Natural killer cell (primary cell): ENCODE measurements around the gene PCDHGA10. TPM values are rescaled to one million over a fixed set of nuclear protein-coding genes. Genes with fewer than 3 reads are reported as not detected.
"Not testable (repeated sequence)": the region's sequence is repeated elsewhere in the genome, so short reads cannot be mapped to it uniquely, and the experiment has no call there.

Source experiments
- ATAC-seq, 3 donors: fragments of 150-1000 bp in 2 of 3; fragments of 200-7000 bp in 1 of 3; cut with Tn5 transposase; 1 replicate in 1 of 3; 2 replicates in 2 of 3; pipeline ENCODE4 v1.10.0; 2021; ENCODE audit warnings: mild to moderate bottlenecking in 2 of 3, moderate library complexity in 2 of 3
- DNase-seq, 2 donors: peaks; one replicate each; pipeline versions ENCODE4 v3.0.0 to v3.0.0-alpha.2; 2013 to 2021; ENCODE audit warnings: mixed read lengths in 1 of 2
- H3K27ac ChIP-seq: one replicate; pipeline ENCODE4 v1.5.1; 2013; ENCODE audit warnings: mild to moderate bottlenecking, low read length
- H3K27me3 ChIP-seq: one replicate; pipeline ENCODE4 v1.6.1; 2013; ENCODE audit warnings: low read length; ENCODE audit not compliant: control insufficient read depth, insufficient read depth
- H3K36me3 ChIP-seq: one replicate; pipeline ENCODE4 v1.6.1; 2013; ENCODE audit warnings: low read length; ENCODE audit not compliant: control insufficient read depth, insufficient read depth
- H3K4me1 ChIP-seq: one replicate; pipeline ENCODE4 v1.6.1; 2013; ENCODE audit warnings: low read length; ENCODE audit not compliant: control insufficient read depth, insufficient read depth
- H3K4me3 ChIP-seq: one replicate; pipeline ENCODE4 v1.5.1; 2013; ENCODE audit warnings: low read length
- H3K9me3 ChIP-seq: one replicate; pipeline ENCODE4 v1.6.1; 2013; ENCODE audit warnings: low read length; ENCODE audit not compliant: control insufficient read depth, insufficient read depth
- H3K27ac Mint-ChIP-seq, 2 donors: one replicate each; pipeline ENCODE4 v1.8.0; 2022; ENCODE audit warnings: mild to moderate bottlenecking in 2 of 2, mixed read lengths in 2 of 2, moderate library complexity in 1 of 2
- H3K27me3 Mint-ChIP-seq, 2 donors: one replicate each; pipeline ENCODE4 v1.8.0; 2022; ENCODE audit warnings: low read depth in 2 of 2, mixed read lengths in 2 of 2
- H3K36me3 Mint-ChIP-seq: one replicate; pipeline ENCODE4 v1.8.0; 2022; ENCODE audit warnings: mixed read lengths
- H3K4me1 Mint-ChIP-seq, 2 donors: one replicate each; pipeline ENCODE4 v1.8.0; 2022; ENCODE audit warnings: mixed read lengths in 2 of 2
- H3K4me3 Mint-ChIP-seq: one replicate; pipeline ENCODE4 v1.8.0; 2022; ENCODE audit warnings: mild to moderate bottlenecking, moderate library complexity, mixed read lengths
- H3K9me3 Mint-ChIP-seq, 2 donors: one replicate each; pipeline ENCODE4 v1.8.0; 2022; ENCODE audit warnings: mixed read lengths in 2 of 2
- WGBS: methylation state at CpG from one replicate; pipeline ENCODE4 v1.1.7; 2013; ENCODE audit warnings: missing lambda C conversion rate; ENCODE audit not compliant: insufficient coverage; 5-methylcytosine and 5-hydroxymethylcytosine counted together
- intact Hi-C: fragments of 100-400 bp; cut with micrococcal nuclease; formaldehyde crosslinking; loops from one replicate; pipeline ENCODE4 v1.14.2; 2022
- total RNA-seq, 4 donors: library from RNA; stranded (reverse); fragments of 120-200 nt in 1 of 4; gene quantifications; one replicate each; pipeline versions ENCODE4 v1.2.3 to v1.2.4, GENCODE V29; 2013 to 2022
- TF ChIP-seq, protein P1 (sequence below): fragments of 200-600 bp; IDR thresholded peaks from one replicate; pipeline ENCODE4 v1.8.0; 2022; ENCODE audit warnings: antibody characterized with exemption

Gene PCDHGA10
- total RNA-seq, 3 donors from 2014 or later (not counting 1 experiment from before 2014, with no cell fraction given) = 0.61 to 2.6 (median 2.1) TPM

DNA sequence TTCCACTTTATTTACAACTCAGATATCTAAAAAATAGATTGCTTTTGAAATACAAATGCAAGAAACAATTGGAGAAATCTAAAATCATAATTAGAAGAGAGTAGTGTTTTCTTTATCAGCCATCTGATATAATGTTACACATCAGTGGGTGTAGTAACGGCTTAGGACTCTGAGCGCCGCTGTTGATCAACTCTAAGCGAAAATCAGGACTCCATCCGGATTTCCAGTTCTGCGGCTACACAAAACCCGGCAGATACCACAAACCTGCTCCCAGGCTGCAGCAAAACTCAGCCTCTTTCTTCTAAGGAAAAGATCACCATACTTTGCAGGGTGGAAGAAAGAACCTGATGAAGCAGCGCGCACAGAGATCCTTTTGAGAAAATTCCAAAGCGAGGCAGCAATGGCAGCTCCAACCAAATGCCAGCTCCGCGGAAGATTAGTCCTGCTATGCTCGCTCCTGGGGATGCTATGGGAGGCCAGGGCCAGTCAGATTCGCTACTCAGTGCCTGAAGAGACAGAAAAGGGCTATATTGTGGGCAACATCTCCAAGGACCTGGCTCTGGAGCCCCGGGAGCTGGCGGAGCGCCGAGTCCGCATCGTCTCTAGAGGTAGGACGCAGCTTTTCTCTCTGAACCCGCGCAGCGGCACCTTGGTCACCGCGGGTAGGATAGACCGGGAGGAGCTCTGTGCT, 10.1 kb upstream of the PCDHGA10 start, which contains the start of gene PCDHGA9:
Gene PCDHGA9 (plus strand): TSS at position 226 of the 691 bp plus-strand sequence. CDS start 175 bp downstream, at position 401.
- peaks cover 0 to 2% of the 10 kb centered on the region in 2 donors for H3K9me3 Mint-ChIP-seq
- no peak within 1 kb of the TSS for H3K27ac ChIP-seq
- peak within 1 kb of the TSS; percentile 85 for H3K4me3 Mint-ChIP-seq
- no peaks in the 10 kb centered on the region for H3K36me3 Mint-ChIP-seq
- DNase-seq (peak in 1 of 2 donors; percentile 28), ATAC-seq (peak in 2 of 3 donors; percentile 39 to 54)
- intact Hi-C loops = no loop called here
- no peaks in the 10 kb centered on the region for H3K36me3 ChIP-seq
- TF ChIP-seq, protein P1, sequence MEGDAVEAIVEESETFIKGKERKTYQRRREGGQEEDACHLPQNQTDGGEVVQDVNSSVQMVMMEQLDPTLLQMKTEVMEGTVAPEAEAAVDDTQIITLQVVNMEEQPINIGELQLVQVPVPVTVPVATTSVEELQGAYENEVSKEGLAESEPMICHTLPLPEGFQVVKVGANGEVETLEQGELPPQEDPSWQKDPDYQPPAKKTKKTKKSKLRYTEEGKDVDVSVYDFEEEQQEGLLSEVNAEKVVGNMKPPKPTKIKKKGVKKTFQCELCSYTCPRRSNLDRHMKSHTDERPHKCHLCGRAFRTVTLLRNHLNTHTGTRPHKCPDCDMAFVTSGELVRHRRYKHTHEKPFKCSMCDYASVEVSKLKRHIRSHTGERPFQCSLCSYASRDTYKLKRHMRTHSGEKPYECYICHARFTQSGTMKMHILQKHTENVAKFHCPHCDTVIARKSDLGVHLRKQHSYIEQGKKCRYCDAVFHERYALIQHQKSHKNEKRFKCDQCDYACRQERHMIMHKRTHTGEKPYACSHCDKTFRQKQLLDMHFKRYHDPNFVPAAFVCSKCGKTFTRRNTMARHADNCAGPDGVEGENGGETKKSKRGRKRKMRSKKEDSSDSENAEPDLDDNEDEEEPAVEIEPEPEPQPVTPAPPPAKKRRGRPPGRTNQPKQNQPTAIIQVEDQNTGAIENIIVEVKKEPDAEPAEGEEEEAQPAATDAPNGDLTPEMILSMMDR = peak; percentile 42
- peaks cover 27% of the 10 kb centered on the region for H3K9me3 ChIP-seq
- peaks cover 55% of the 10 kb centered on the region for H3K27me3 ChIP-seq
- peaks cover 5% of the 10 kb centered on the region for H3K4me1 ChIP-seq
- H3K27me3 Mint-ChIP-seq = peaks cover 52 to 55% of the 10 kb centered on the region in 2 donors
- 22% methylated on average over 27 of the region's 27 CpGs for WGBS
- peaks cover 10 to 15% of the 10 kb centered on the region in 2 donors for H3K4me1 Mint-ChIP-seq
- no peak within 1 kb of the TSS for H3K27ac Mint-ChIP-seq
- peak within 1 kb of the TSS; percentile 1 for H3K4me3 ChIP-seq

DNA sequence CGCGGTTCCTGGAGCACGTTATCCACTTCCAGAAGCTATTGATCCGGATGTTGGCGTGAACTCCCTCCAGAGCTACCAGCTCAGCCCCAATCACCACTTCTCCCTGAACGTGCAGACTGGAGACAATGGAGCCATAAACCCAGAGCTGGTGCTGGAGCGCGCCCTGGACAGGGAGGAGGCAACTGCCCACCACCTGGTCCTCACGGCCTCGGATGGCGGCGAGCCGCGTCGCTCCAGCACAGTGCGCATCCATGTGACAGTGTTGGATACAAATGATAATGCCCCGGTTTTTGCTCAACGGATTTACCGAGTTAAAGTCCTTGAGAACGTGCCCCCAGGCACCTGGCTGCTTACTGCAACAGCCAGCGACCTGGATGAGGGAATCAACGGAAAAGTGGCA, 9.4 kb upstream of the PCDHGA10 start:
- intact Hi-C loops = no loop called here
- no peak overlapping the region for H3K27ac ChIP-seq
- ATAC-seq (no peak), DNase-seq (no peak)
- Mint-ChIP-seq H3K4me1 (peaks cover 12 to 22% of the 10 kb centered on the region in 2 donors), H3K4me3 (peak overlapping the region; percentile 85), H3K9me3 (peaks cover 0 to 5% of the 10 kb centered on the region in 2 donors), H3K27ac (no peak overlapping the region), H3K27me3 (peaks cover 57 to 59% of the 10 kb centered on the region in 2 donors), H3K36me3 (peaks cover 5% of the 10 kb centered on the region)
- H3K27me3 ChIP-seq = peaks cover 59% of the 10 kb centered on the region
- H3K4me3 ChIP-seq = no peak overlapping the region
- no peaks in the 10 kb centered on the region for H3K36me3 ChIP-seq
- H3K9me3 ChIP-seq = peaks cover 30% of the 10 kb centered on the region
- WGBS = 40% methylated on average over 22 of the region's 22 CpGs
- peaks cover 11% of the 10 kb centered on the region for H3K4me1 ChIP-seq
- TF ChIP-seq, protein P1 = no peak

DNA sequence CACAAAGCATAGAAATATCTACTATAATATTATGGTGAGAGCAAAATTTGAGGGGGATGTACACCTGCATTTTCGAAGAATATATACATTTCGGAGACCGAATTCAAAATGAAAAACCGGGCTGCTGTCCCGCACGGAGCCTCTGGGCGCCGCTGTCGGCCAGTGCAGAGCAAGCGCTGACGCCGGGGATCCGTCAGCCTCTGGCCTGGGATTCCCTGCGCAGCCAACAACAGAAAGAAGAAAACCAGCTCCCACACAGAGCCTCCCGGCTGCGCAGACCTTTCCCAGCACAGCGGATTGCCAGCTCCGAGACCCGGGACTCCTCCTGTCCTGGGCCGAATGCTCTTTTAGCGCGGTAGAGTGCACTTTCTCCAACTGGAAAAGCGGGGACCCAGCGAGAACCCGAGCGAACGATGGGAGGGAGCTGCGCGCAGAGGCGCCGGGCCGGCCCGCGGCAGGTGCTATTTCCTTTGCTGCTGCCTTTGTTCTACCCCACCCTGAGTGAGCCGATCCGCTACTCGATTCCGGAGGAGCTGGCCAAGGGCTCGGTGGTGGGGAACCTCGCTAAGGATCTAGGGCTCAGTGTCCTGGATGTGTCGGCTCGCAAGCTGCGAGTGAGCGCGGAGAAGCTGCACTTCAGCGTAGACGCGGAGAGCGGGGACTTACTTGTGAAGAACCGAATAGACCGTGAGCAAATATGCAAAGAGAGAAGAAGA, 4.8 kb upstream of the PCDHGA10 start, which contains the start of gene PCDHGB6:
Gene PCDHGB6 (plus strand): TSS at position 232 of the 716 bp plus-strand sequence. CDS start 182 bp downstream, at position 414.
- ATAC-seq (peak; percentile 77 to 82 (median 80)), DNase-seq (peak; percentile 43 to 49)
- peaks cover 57% of the 10 kb centered on the region for H3K27me3 ChIP-seq
- H3K4me1 ChIP-seq = peaks cover 13% of the 10 kb centered on the region
- H3K9me3 ChIP-seq = peaks cover 25% of the 10 kb centered on the region
- H3K36me3 ChIP-seq, H3K9me3 Mint-ChIP-seq, intact Hi-C loops: not testable (repeated sequence)
- H3K27ac ChIP-seq = peak within 1 kb of the TSS; percentile 42
- Mint-ChIP-seq H3K4me1 (peaks cover 17 to 33% of the 10 kb centered on the region in 2 donors), H3K27me3 (peaks cover 44 to 49% of the 10 kb centered on the region in 2 donors), H3K36me3 (peaks cover 21% of the 10 kb centered on the region), H3K4me3 (peak within 1 kb of the TSS; percentile 87), H3K27ac (peak within 1 kb of the TSS; percentile 74 to 80)
- peak within 1 kb of the TSS; percentile 25 for H3K4me3 ChIP-seq
- TF ChIP-seq, protein P1 = peak; percentile 54
- WGBS = 14% methylated on average over 46 of the region's 51 CpGs
